ENCODE data around the gene PEX3.
"Not testable (repeated sequence)": the region's sequence is repeated elsewhere in the genome, so short reads cannot be mapped to it uniquely, and the experiment has no call there.

Gene PEX3

DNA sequence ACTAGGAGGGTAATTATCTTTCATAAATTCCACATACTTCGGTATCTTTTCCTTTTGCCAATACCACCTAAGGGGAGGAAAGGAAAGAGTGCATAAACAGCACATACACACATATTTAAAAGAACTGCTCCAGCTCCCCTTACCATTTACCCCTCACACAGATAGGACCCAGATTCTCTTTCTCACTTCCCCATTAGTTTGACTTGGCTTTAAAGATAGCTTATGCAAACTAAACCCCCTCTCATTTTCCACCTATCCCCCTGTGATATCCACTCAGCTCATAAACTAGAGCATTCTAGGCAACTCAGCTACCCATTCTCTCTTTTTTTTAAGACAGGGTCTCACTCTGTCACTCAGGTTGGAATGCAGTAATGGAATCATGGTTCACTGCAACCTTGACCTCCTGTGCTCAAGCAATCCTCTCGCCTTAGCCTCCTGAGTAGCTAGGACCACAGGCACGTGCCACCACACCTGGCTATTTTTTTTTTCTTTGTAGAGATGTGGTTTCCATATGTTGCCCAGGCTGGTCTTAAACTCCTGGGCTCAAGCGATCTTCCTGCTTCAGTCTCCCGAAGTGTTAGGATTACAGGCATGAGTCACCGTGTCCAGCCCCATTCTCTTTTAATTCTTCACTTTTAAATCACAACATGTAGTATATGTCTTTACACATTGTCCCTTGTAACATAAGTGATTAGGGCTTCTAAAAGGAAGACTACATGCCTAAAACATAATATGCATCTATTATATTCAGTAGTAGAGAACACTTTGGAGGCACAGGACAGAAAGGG, 56.9 kb downstream of the PEX3 start:
- no peak for DNase-seq

DNA sequence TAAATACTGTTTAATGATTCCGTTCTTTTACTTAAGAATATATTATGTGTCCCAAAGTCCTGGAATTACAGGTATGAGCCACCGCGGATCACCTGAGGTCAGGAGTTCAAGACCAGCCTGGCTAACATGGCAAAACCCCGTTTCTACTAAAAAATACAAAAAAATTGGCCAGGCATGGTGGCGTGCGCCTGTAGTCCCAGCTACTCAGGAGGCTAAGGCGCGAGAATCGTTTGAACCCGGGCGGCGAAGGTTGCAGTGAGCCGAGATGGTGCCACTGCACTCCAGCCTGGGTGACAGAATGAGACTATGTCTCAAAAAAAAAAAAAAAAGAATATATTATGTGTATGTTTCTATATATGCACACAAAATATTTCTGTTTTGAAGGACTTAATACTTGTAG, 59.7 kb downstream of the PEX3 start:
- DNase-seq, result not testable (repeated sequence)

DNA sequence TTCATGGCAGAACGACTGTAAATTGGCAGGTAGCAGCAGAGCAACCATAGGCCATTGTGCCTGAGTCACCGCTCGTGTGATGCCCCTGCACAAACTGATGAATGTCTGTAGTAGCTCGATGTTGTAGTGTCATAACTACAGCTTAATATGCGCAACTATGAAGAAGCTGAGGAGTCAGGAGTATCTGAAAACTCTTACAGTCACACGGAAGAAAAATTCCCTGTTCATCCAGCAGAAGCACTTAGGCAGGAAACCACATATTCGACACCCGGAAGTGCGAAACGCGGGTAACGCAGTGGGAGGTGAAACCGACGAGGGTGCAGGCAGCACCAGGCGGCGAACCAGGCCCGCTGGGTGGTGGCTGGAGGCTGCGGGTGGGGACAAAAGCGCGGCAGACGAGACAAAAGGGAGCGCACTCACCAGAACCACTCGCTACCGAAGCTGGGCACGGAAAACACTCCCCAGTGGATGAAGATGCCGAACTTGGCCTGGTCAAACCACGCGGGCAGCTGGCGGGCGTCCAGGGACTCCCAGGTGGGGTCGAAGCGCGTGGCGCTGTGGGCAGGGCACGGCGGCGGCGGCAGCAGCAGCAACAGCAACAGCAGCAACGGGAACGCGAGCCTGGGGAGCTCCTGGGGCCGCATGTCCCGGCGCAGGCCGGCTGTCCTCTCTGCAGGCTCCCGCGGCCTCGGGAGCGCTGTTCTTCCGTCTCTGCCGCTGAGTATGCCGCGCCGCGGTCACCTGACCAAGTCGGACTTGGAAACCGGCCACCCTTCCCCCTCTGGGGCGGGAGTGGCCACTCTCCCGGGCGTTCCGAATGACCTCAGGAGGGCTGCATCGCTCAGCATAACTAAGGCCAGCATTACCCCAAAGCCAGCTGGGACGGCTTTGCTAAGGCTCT, 60.6 kb downstream of the PEX3 start, which contains the start of gene FUCA2:
Gene FUCA2 (minus strand): TSS at position 730 of the 901 bp plus-strand sequence. CDS start 86 bp downstream, at position 644.
- peak; percentile 64 for DNase-seq

DNA sequence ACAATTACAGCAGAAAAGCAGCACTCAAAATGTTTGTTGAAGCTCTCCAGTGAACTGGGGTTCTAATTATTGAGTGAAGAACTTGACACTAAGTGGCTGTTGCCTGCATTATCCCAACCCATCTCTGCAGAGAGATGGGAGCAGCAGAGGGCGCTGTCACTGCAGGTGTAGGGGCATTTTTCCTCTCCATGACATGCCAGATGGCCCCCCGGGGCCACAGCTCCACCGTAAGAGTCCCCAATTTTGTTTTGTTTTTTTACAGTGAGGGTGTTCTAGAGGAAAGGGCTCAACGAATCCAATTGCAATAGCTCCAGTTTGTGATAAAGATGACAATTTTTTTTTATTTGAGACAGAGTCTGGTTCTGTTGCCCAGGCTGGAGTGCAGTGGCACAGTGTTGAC, 62.8 kb downstream of the PEX3 start:
- DNase-seq, result peak; percentile 33

DNA sequence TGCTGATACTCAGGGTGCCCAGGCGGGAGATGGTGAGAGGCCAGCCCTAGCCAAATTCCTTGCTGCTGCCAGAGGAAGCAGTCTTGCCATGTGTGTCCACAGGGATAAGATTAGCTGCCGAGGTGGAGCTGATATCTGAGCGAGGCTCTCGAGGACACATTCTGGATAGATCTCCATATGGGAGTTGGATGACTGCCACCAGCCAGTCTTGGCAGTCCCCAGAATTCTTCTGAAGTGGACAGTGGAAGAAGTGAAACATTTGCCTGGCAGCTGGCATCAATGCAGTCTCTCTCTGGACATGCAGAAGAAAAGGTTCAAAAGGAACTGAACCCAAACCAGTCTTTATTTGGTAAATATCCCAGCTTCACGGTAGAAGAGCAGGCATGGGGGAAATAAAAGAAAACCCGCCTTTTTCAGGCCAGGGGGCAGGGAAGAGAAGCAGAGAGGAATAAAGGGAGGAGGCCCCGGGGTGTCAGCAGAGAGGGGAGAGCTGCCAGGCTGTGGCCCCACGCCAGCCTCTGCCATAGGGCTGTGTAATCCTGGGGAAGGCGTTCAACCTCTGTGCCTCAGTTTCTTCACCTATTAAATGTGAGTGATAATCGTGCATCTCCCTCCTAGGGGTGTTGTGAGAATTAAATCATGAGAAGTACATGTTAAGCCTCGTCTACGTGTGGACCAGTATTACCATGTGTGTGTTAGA, 64.6 kb downstream of the PEX3 start:
- DNase-seq, result no peak

DNA sequence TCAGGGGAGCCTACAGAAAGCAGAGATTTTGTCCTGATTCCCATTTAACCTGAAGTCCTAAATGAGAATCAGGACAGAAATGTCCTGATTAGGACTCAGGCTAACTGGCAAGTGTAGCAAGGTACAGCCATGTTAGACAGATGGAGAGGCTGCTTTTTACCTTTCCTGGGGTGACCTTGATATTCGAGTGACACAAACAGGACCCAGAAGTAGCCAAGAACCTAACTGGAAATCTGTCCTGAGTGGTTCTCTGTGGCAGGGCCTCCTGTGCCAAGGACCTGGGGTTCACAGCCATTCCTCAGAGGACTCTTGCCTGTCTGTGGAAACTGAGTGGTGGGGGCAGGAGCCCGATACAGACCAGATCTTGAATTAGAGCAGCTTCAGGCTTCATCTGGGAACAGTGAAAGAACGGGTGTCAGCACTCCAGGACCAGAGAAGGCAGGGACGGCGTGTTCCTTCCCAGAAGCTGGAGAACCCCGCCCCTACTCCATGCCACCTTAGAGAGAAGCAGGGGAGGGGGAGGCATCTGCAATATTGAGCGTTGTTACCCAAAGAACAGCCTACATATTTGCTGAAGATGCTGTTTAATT, 65.3 kb downstream of the PEX3 start:
- DNase-seq, result no peak

DNA sequence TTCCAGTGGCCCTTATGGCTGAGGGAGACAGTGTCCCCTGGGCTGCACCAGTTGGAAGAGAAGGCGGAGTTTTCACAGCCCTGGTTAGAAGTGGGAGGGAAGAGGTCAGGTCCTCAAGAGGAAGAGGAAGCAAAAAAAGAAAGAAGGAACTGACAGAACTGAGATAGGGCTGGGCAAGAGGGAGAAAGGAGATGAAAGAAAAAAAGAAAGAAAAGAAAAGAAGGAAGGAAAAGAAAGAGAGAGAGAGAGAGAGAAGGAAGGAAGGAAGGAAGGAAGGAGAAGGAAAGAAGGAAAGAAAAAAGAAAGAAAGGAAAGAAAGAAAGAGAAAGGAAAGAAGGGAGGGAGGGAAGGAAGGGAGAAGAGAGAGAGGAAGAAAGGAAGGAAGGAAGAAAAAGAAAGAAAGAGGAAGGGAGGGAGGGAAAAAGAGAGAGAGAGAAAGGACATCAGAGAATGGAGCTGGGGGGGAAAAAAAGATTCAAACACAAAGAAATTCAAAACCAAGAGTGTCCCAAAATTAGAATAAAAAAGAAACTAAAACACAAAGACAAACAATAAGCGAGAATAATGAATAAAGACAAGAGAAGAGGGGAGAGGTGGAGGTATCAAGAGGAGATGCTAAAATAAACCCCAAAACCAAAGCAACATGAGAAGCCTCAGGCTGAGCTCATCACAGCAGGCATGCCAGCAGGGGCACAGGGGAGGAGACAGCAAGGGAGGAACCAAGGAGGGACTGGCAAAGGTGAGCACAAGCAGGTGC, 66.3 kb downstream of the PEX3 start:
- DNase-seq, result no peak

DNA sequence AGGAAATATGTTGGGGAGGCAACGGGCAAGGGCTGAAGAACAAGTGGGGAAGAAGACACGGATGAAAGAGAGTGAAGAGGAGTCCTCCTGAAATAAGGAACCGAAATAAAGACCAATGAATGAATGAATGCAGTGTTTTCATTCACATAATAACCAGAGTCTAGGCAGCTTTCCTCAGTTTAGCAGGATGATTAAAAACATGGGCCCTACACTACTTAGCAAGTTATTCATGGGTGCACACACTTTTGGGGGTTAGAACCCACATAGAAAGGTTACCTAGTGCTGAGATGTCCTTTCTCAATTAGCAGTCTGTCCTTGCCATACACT, 66.8 kb downstream of the PEX3 start:
- no peak for DNase-seq

DNA sequence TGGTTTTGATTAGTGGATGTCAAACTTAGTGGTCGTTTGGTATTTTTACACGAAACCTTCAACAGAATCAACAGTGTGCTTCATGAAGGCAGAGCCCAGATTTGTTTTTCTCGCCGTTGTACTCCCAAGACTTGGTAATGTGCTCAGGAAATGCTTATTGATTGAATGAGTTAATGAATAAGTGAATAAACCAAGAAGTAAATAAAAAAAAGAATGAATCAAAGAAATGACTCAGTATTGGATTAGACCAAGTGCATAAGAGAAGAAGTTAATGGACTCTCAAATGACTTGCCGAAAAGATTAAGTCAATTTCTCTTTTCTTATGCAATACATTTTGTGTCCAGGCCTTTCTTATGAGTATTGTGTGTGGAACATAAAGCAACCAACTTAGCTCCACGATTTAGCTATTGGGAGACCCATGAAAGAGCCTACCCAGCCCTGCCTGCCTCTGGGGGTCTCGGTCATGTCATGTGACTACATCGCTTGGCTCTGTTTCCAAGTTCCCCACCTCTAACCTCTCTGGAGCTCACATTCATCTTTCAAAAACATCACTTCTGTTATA, 71.5 kb downstream of the PEX3 start:
- DNase-seq, result no peak

DNA sequence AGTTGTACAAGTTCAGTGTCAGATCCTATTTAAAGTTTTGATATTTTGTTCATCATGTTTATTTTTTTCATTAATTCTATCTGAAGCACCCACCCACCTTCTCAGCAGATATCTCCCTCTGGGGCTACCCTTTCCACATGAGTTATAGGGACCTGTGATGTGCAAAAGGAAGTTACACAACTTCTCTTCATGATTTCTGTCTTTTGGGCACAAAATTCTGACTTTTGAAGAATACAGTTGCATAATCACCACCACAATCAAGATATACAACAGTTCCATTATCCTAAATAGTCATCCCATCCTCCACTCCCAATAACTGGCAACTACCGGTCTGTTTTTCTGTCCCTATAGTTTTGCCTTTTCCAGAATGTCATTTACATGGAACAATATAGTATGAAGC, 74.8 kb downstream of the PEX3 start:
- DNase-seq, result no peak

DNA sequence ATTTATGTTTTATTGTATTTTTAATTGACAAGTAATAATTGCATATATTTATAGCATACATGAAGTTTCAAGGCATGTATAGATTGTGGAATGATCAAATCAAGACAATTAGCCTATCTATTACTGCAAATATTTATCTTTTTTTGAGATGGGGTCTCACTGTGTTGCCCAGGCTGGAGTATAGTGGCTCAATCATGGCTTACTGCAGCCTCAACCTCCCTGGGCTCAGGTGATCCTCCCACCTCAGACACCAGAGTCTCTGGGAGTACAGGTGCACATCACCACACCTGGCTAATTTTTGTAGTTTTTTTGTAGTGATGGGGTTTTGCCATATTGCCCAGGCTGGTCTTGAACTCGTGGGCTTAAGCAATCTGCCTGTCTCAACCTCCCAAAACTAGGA, 77.1 kb downstream of the PEX3 start:
- DNase-seq, result no peak

DNA sequence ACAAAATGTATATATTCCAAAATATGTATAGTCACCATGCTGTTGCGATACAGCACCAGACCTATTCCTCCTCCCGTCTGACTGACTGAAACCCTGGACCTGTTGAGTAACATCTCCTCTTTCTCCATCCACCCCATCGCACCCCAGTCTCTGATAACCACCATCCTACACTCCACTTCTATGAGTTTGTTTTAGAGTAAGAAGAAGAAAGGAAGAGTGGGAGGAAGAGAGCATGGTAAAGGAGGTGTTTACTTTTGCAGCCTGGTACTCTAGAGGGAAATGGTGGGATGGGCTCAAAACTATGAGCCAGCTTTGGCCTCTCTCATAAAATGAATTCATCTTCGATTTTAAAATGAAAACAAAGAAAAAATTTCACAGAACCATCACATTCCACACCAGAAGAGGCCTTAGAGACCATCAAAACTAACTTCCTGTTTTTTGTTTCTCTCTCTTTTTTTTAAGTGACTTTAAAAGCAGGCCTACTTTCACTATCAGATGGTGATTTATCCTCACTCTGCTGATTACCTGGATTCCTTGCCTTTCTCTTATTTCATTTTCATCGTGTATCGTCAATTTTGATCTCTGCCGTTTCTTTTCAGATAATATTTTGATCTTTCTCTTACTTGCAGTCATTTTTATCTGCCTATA, 77.7 kb downstream of the PEX3 start:
- DNase-seq, result no peak

DNA sequence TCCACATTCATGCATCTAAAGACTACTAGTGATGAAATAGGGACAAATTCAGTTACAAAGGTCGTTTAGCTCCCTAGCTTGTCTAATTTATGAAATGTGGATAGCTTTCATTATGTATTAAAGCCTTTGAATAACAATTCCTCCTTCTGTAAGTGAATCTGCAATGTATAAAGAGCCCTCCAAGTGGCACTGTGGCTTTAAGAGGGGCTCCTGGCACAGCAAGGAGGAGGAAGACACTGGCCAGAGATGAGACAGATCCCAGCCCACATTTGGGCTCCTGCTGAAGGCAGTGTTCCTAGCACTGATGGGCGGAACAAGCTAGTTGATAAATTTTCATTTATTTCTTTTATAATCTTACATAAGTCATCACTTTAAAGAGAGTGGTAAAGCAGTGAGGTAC, 78.5 kb downstream of the PEX3 start:
- no peak for DNase-seq

DNA sequence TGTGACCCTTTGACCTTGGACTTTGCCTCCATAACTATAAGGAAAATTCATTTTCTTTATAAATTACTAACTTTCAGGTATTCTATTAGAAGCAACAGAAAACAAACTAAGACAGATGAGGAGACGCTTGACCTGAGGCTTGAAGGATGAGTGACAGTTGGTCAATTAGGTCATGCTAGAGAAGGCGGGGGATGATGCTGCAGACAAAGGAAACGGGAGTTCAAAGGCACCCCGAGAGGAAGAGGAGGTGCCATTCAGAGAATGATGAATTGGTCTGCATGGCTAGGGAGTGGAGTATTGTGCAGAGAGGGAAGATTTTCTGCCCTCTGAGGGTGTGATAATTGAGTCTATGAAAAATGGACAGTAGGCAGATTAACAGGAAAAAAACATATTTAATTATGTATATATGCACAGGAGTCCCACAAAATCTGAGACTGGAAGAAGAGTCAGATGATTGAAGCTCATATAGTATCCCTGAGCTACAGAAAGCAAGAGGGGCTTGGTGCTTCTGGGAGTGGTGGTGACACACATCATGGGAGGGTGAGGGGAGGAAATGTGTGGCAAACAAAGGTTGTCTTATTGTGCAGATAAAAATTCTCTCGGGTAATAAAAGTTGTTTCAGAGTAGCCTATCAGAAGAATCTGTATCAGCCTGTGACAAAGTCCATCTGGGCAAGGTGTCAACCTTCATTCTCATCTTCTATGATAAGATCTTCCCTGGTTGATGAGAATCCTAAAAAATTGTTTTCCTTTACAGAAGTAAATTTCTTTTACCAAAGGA, 81.3 kb downstream of the PEX3 start:
- DNase-seq, result no peak

DNA sequence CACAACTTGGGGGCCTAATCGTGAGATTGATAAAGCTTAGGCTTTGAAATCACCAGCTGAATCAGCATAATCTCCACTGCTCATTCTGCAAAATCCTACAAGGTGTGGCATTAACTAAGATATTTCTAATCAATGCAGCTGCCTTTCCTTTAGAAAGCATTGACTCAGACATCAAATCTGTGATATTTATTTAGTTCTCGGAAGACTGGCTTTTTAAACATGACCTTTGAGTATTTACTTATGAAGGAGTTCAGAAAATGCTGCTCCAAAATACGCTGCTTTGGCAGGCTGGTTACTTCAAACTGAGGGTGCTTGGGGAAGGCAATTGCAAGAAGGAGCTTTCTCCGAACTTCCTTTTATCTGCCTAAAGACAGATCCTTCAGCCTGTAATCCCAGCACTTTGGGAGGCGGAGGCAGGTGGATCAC, 84.6 kb downstream of the PEX3 start:
- DNase-seq, result no peak

DNA sequence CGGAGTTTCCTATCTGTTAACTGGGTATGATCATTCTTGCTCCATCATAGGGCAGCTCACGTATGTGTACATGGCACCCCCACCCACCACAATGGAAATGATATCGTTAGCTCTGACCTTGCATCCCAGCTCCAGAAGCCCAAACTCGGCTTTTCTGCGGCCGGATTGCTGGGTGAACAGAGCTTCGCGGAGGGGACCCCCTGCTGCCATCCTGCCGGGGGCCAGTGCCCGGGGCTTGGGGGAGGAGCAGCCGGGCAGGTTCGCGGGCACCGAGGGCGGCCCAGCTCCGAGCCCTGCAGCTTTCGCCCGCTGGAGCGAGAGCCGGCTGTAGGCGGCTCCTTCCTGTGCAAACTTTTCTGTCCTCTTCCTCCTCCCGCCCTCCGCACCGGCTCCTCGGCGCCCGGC, 85.9 kb downstream of the PEX3 start:
- DNase-seq, result peak; percentile 52

DNA sequence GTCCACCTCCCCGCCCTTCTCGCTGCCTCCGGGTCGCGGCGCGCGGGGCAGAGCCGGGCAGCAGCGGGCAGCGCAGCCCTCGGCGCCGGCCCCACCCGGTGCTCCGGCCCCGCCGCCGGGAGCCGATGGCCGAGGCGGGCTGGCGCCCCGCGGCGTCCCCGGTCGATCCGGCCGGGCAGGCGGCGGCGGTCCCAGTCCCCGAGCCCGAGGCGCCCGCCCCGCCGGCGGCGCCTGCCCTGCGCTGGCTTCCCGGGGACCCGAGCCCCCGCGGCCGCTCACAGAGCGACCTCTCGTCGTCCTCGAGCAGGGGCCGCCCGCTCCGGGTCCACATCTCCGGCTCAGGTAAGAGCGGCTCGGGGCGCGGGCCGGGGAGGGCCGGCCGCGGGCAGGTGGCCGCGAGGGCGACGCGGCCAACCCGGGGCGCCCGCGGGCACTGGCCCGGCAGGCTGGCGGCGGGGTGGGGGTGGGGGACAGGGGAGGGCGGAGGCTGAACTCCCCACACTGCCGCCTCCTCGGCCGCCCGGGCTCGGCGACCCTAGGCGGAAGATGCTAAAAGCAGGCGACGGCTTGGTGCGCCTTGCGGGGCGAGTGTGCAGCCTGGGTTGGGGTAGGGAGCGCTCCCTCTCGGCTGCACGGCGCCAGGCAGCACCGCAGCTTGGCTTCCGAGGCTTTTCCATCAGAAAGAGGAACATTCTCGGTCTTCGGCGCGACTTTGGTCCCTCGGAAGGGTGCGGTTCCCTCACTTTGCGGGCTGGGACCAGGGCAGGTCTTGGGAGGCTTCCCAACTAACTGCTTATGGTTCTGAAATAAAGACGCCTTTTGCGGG, 86.5 kb downstream of the PEX3 start:
- peak; percentile 53 for DNase-seq

DNA sequence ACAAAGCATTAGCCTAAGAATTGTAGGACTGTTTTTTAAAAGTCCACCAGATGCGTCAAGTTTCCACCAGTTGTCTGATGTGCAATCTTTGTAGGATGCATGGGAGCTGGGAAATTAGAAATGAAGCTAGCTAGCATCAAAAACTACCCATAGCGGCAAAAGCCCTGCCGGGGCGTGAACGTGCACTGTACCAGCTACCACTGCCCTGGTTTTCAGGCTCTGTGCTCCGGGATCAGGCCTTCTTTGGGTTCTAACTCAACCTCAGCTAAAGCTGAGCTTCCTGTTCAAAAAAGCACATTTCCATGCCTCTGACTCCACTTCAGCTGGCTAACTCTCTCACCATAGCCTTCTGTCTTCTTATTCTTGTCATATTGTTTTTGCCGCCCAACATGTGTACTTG, 87.8 kb downstream of the PEX3 start:
- no peak for DNase-seq

DNA sequence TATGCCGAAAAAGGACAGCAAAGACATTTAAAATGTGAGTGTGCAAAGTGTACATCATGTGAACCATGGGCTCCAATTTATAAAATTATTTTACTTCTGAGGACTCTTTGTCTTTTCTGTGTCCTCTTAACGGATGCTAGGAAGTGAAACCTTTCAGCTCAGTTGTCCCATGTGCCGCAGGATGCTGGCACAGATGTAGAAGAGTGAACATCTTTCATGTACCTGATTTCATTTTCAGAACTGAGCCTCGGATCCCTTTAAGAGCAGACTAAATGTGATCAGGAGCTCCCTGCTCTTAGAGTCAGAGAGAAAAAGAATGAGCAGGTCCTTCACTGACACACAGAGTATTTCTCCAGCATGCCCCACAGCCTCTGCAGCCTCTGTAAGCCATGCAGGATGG, 88.5 kb downstream of the PEX3 start:
- DNase-seq, result peak; percentile 37

DNA sequence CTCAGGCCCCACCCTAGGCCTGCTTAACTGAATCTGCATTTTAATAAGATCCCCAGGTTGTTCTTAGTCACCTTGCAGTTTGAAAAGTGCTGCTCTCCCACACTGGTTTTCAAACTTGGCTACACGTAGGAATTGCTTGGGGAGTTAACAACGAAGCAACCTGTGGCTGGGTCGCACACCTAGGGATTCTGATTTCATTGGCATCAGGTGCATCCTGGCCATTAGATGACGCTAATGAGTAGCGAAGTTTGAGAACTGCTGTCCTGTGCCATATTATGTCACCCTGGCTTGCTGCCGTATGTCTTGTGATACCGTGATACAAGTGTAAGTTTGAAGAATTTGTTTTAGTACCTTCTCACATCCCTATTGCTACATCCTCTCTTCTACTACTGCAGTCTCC, 89.1 kb downstream of the PEX3 start:
- DNase-seq, result peak; percentile 41
